ENCODE results near the gene PCDHGA10.
A peak's percentile ranks its signal among the peaks of the same experiment; 100 is the strongest.
"Not testable (repeated sequence)": the region's sequence is repeated elsewhere in the genome, so short reads cannot be mapped to it uniquely, and the experiment has no call there.

Gene PCDHGA10

DNA sequence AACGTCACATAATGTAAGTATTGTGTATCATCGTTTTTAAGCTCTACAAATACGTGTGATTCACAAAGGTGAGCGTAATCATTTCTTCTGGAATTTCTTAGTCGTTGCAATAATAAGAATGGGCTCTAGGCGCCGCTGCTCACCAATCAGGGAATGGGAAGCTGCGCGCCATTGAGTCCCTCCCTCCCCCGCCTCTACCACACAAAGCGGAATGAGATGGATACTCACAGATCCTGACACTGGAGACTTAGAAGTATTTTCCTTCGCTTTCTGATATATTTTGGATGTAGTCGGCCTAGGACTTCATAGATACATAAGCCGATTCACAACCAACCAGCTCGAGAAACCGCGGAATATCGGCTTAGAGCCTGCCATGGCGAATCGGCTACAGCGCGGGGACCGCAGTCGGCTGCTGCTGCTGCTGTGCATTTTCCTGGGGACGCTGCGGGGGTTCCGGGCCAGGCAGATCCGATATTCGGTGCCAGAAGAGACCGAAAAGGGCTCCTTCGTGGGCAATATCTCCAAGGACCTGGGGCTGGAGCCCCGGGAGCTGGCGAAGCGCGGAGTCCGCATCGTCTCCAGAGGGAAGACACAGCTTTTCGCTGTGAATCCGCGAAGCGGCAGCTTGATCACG, 8.2 kb downstream of the PCDHGA10 start, which contains the start of gene PCDHGA11:
Gene PCDHGA11, plus strand, starts transcription at position 197 of the 634 bp plus-strand sequence. Its CDS starts 177 bp downstream, at position 374.
- peak within 1 kb of the TSS; percentile 61 for H3K4me3 ChIP-seq (ENCODE audit: low read length)
- TF ChIP-seq, protein P1, sequence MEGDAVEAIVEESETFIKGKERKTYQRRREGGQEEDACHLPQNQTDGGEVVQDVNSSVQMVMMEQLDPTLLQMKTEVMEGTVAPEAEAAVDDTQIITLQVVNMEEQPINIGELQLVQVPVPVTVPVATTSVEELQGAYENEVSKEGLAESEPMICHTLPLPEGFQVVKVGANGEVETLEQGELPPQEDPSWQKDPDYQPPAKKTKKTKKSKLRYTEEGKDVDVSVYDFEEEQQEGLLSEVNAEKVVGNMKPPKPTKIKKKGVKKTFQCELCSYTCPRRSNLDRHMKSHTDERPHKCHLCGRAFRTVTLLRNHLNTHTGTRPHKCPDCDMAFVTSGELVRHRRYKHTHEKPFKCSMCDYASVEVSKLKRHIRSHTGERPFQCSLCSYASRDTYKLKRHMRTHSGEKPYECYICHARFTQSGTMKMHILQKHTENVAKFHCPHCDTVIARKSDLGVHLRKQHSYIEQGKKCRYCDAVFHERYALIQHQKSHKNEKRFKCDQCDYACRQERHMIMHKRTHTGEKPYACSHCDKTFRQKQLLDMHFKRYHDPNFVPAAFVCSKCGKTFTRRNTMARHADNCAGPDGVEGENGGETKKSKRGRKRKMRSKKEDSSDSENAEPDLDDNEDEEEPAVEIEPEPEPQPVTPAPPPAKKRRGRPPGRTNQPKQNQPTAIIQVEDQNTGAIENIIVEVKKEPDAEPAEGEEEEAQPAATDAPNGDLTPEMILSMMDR (conservative IDR thresholded peaks at IDR 0.05; ENCODE audit: low read length), result peak; percentile 65
- peak; percentile 63 for DNase-seq (ENCODE audit: low read depth)

DNA sequence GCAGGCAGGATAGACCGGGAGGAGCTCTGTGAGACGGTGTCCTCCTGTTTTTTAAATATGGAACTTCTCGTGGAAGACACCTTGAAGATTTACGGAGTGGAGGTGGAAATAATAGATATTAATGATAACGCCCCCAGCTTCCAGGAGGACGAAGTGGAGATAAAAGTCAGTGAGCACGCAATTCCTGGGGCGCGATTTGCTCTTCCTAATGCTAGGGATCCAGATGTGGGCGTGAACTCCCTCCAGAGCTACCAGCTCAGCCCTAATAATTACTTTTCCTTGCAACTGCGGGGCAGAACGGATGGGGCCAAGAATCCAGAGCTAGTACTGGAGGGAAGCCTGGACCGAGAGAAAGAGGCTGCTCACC, 8.7 kb downstream of the PCDHGA10 start:
- TF ChIP-seq, protein P1 (conservative IDR thresholded peaks at IDR 0.05; ENCODE audit: low read length), result no peak
- H3K4me3 ChIP-seq (ENCODE audit: low read length), result peak overlapping the region; percentile 61
- DNase-seq (ENCODE audit: low read depth), result no peak

DNA sequence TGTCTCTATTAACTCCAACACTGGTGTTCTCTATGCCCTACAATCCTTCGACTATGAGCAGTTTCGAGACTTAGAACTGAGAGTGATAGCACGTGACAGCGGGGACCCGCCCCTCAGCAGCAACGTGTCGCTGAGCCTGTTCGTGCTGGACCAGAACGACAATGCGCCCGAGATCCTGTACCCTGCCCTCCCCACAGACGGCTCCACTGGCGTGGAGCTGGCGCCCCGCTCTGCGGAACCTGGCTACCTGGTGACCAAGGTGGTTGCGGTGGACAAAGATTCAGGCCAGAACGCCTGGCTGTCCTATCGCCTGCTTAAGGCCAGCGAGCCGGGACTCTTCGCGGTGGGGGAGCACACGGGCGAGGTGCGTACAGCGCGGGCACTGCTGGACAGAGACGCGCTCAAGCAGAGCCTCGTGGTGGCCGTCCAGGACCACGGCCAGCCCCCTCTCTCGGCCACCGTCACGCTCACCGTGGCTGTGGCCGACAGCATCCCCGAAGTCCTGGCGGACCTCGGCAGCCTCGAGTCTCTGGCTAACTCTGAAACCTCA, 10.0 kb downstream of the PCDHGA10 start:
- TF ChIP-seq, protein P1 (conservative IDR thresholded peaks at IDR 0.05; ENCODE audit: low read length), result no peak
- no peak overlapping the region for H3K4me3 ChIP-seq (ENCODE audit: low read length)
- no peak for DNase-seq (ENCODE audit: low read depth)

DNA sequence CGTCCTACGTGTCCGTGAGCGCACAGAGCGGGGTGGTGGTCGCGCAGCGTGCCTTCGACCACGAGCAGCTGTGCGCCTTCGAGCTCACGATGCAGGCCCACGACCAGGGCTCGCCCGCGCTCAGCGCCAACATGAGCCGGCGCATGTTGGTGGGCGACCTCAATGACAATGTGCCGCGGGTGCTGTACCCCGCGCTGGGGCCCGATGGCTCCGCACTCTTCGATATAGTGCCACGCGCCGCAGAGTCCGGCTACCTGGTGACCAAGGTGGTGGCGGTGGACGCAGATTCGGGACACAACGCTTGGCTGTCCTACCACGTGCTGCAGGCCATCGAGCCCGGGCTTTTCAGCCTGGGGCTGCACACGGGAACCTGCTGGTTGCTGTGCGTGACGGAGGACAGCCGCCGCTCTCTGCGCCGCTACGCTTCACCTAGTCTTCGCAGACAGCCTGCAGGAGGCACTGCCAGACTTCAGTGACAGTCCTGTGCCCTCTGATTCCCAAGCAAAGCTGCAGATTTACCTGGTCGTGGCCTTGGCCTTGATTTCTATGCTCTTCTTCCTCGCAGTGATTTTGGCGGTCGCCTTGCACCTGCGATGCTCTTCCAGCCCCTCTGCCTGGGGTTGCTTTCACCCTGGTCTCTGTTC, 15.1 kb downstream of the PCDHGA10 start:
- no peak overlapping the region for H3K4me3 ChIP-seq (ENCODE audit: low read length)
- TF ChIP-seq, protein P1 (conservative IDR thresholded peaks at IDR 0.05; ENCODE audit: low read length), result no peak
- no peak for DNase-seq (ENCODE audit: low read depth)

DNA sequence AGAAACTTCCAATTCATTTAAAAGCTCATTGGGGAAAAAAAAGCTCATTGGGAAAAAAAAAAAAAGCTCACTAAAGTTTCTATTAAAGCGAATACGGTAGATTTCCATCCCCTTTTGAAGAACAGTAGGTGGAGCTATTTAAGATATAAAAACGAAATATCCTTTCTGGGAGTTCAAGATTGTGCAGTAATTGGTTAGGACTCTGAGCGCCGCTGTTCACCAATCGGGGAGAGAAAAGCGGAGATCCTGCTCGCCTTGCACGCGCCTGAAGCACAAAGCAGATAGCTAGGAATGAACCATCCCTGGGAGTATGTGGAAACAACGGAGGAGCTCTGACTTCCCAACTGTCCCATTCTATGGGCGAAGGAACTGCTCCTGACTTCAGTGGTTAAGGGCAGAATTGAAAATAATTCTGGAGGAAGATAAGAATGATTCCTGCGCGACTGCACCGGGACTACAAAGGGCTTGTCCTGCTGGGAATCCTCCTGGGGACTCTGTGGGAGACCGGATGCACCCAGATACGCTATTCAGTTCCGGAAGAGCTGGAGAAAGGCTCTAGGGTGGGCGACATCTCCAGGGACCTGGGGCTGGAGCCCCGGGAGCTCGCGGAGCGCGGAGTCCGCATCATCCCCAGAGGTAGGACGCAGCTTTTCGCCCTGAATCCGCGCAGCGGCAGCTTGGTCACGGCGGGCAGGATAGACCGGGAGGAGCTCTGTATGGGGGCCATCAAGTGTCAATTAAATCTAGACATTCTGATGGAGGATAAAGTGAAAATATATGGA, 17.7 kb downstream of the PCDHGA10 start, which contains the start of gene PCDHGA12:
Gene PCDHGA12, plus strand, starts transcription at position 176 of the 782 bp plus-strand sequence. Its CDS starts 253 bp downstream, at position 429.
- peak; percentile 92 for DNase-seq (ENCODE audit: low read depth)
- peak within 1 kb of the TSS; percentile 54 for H3K4me3 ChIP-seq (ENCODE audit: low read length)
- TF ChIP-seq, protein P1 (conservative IDR thresholded peaks at IDR 0.05; ENCODE audit: low read length), result peak; percentile 75

DNA sequence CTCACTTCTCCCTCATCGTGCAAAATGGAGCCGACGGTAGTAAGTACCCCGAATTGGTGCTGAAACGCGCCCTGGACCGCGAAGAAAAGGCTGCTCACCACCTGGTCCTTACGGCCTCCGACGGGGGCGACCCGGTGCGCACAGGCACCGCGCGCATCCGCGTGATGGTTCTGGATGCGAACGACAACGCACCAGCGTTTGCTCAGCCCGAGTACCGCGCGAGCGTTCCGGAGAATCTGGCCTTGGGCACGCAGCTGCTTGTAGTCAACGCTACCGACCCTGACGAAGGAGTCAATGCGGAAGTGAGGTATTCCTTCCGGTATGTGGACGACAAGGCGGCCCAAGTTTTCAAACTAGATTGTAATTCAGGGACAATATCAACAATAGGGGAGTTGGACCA, 18.5 kb downstream of the PCDHGA10 start:
- TF ChIP-seq, protein P1 (conservative IDR thresholded peaks at IDR 0.05; ENCODE audit: low read length), result no peak
- peak; percentile 18 for DNase-seq (ENCODE audit: low read depth)
- H3K4me3 ChIP-seq (ENCODE audit: low read length), result peak overlapping the region; percentile 54

DNA sequence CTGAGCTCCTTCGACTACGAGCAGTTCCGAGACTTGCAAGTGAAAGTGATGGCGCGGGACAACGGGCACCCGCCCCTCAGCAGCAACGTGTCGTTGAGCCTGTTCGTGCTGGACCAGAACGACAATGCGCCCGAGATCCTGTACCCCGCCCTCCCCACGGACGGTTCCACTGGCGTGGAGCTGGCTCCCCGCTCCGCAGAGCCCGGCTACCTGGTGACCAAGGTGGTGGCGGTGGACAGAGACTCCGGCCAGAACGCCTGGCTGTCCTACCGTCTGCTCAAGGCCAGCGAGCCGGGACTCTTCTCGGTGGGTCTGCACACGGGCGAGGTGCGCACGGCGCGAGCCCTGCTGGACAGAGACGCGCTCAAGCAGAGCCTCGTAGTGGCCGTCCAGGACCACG, 19.5 kb downstream of the PCDHGA10 start:
- not testable (repeated sequence) for H3K4me3 ChIP-seq (ENCODE audit: low read length); DNase-seq (ENCODE audit: low read depth)

DNA sequence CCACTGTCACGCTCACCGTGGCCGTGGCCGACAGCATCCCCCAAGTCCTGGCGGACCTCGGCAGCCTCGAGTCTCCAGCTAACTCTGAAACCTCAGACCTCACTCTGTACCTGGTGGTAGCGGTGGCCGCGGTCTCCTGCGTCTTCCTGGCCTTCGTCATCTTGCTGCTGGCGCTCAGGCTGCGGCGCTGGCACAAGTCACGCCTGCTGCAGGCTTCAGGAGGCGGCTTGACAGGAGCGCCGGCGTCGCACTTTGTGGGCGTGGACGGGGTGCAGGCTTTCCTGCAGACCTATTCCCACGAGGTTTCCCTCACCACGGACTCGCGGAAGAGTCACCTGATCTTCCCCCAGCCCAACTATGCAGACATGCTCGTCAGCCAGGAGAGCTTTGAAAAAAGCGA, 19.9 kb downstream of the PCDHGA10 start:
- not testable (repeated sequence) for H3K4me3 ChIP-seq (ENCODE audit: low read length); DNase-seq (ENCODE audit: low read depth)
